ENCODE data around the gene FBXW10B. TPM values are rescaled to one million over a fixed set of nuclear protein-coding genes. Genes with fewer than 3 reads are reported as not detected.
"Not testable (repeated sequence)": the region's sequence is repeated elsewhere in the genome, so short reads cannot be mapped to it uniquely, and the experiment has no call there.

FBXW10B gene
- total and polyA plus RNA-seq, 8 donors: 0.31 to 13.0 (median 2.4) TPM; not detected in 2

DNA sequence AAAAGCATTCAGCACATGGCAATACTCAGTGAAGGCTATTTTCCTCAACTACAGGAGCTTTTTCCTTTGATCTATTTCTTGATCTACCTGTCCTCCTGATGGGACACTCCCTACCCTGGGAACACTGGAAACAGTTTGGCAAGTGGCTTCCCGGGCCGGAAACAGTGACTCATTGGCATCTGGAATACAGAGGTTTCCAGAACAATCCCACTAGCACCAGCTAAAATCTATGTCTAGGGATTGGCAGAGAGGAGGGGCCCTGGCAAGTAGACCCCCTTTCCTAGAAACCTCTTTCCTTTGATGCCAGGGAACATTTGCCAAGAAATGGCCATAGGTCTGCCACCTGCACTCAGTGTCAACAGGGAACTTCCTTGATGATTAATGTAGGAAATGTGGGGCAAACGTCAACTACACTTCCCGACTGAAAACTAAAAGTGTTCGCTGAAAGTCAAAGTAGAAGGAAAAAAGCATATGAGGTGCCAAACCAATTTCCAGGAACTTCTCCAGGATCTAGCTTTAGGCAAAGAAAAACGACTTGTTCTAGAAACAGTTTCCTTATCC, 30.4 kb upstream of the FBXW10B start:
- H3K27ac ChIP-seq: peak overlapping the region; percentile 80 to 91 (median 85)
- peaks cover 20 to 51% (median 41%) of the 10 kb centered on the region in 4 donors for H3K4me1 ChIP-seq
- DNase-seq: peak; percentile 78 to 81
- intact Hi-C loops (cut with DNase I; ENCODE audit: low total_unique reads): no loop called here
- H3K4me3 ChIP-seq: peak overlapping the region; percentile 43 to 55 (median 49)
- 8 to 23% (median 16%) methylated on average over 6 of the region's 6 CpGs for WGBS, 5 donors
- no peaks in the 10 kb centered on the region for H3K9me3 ChIP-seq
- TF ChIP-seq POLR2A (IDR thresholded peaks at IDR 0.05) (no peak), POLR2AphosphoS5 (IDR thresholded peaks at IDR 0.05) (peak in 2 of 3 donors; percentile 63 to 74), EP300 (IDR thresholded peaks at IDR 0.05) (no peak)
- H3K27me3 ChIP-seq: no peaks in the 10 kb centered on the region
- H3K36me3 ChIP-seq: no peaks in the 10 kb centered on the region

GRCh38 chr17:15648386-15648785, 28.9 kb upstream of the FBXW10B start:
- peak in 1 of 2 donors; percentile 15 for DNase-seq
- intact Hi-C loops (cut with DNase I; ENCODE audit: low total_unique reads): no loop called here

DNA sequence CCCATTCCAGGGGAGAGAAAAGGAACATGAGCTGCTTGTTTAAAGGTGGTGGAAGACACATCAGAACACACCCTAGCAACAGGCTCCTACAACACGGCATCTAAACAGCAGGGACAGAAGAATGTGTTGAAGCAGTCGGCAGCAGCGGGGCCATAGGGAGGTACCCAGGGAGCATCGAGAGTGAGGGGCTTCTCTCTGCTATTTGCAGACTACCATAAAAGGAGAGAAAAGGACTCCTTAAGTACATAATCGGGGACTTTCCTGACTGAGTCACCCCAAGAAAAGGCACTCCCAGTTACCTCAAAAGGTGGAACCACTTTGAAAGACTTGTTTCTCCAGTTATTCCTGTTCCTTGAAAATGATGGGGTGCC, 26.4 kb upstream of the FBXW10B start:
- TF ChIP-seq POLR2AphosphoS5 (IDR thresholded peaks at IDR 0.05): peak in 1 of 3 donors; percentile 40
- H3K4me1 ChIP-seq: peaks cover 11 to 48% (median 32%) of the 10 kb centered on the region in 4 donors
- H3K36me3 ChIP-seq; intact Hi-C loops (cut with DNase I; ENCODE audit: low total_unique reads); H3K27me3 ChIP-seq; H3K4me3 ChIP-seq; H3K9me3 ChIP-seq: not testable (repeated sequence)
- H3K27ac ChIP-seq: peak overlapping the region; percentile 71 to 86 (median 78)
- peak in 1 of 2 donors; percentile 75 for DNase-seq
- WGBS, 5 donors: 30 to 47% (median 32%) methylated on average over 5 of the region's 5 CpGs

More at GRCh38 chr17:15648386-15648785, 28.9 kb upstream of the FBXW10B start:
- Histone ChIP-seq H3K4me1 (peaks cover 20 to 63% (median 41%) of the 10 kb centered on the region in 4 donors), H3K4me3 (peak overlapping the region in 3 of 4 donors; percentile 46 to 55 (median 52)), H3K27ac (peak overlapping the region; percentile 75 to 91 (median 85)), H3K27me3 (no peaks in the 10 kb centered on the region), H3K36me3 (no peaks in the 10 kb centered on the region), H3K9me3 (no peaks in the 10 kb centered on the region)
- TF ChIP-seq, protein P1, sequence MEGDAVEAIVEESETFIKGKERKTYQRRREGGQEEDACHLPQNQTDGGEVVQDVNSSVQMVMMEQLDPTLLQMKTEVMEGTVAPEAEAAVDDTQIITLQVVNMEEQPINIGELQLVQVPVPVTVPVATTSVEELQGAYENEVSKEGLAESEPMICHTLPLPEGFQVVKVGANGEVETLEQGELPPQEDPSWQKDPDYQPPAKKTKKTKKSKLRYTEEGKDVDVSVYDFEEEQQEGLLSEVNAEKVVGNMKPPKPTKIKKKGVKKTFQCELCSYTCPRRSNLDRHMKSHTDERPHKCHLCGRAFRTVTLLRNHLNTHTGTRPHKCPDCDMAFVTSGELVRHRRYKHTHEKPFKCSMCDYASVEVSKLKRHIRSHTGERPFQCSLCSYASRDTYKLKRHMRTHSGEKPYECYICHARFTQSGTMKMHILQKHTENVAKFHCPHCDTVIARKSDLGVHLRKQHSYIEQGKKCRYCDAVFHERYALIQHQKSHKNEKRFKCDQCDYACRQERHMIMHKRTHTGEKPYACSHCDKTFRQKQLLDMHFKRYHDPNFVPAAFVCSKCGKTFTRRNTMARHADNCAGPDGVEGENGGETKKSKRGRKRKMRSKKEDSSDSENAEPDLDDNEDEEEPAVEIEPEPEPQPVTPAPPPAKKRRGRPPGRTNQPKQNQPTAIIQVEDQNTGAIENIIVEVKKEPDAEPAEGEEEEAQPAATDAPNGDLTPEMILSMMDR (IDR thresholded peaks at IDR 0.05): no peak
- TF ChIP-seq EP300 (IDR thresholded peaks at IDR 0.05) (no peak), POLR2A (IDR thresholded peaks at IDR 0.05) (no peak), POLR2AphosphoS5 (IDR thresholded peaks at IDR 0.05) (no peak)
- 29 to 69% (median 64%) methylated on average over 5 of the region's 5 CpGs for WGBS, 5 donors

GRCh38 chr17:15645099-15645941, 25.8 kb upstream of the FBXW10B start:
- H3K9me3 ChIP-seq; H3K4me3 ChIP-seq; H3K27me3 ChIP-seq; intact Hi-C loops (cut with DNase I; ENCODE audit: low total_unique reads); H3K36me3 ChIP-seq: not testable (repeated sequence)
- WGBS, 5 donors: 24 to 54% (median 31%) methylated on average over 9 to 10 of the region's 10 CpGs
- DNase-seq: peak in 1 of 2 donors; percentile 57
- Histone ChIP-seq H3K4me1 (peaks cover 5 to 42% (median 26%) of the 10 kb centered on the region in 4 donors), H3K27ac (peak overlapping the region; percentile 71 to 86 (median 78))

- H3K4me3 ChIP-seq; H3K9me3 ChIP-seq; intact Hi-C loops (cut with DNase I; ENCODE audit: low total_unique reads); DNase-seq; H3K27me3 ChIP-seq; H3K36me3 ChIP-seq: not testable (repeated sequence)
- Histone ChIP-seq H3K4me1 (peaks cover 0 to 25% (median 14%) of the 10 kb centered on the region in 4 donors), H3K27ac (peak overlapping the region in 2 of 5 donors; percentile 46 to 58)
- 60 to 100% (median 83%) methylated on average over 1 to 2 of the region's 12 CpGs for WGBS, 5 donors
Observed at GRCh38 chr17:15642505-15643251, 23.2 kb upstream of the FBXW10B start.

GRCh38 chr17:15642014-15642413, 22.5 kb upstream of the FBXW10B start:
- H3K27me3 ChIP-seq; H3K4me3 ChIP-seq; intact Hi-C loops (cut with DNase I; ENCODE audit: low total_unique reads); DNase-seq; H3K9me3 ChIP-seq; H3K36me3 ChIP-seq: not testable (repeated sequence)
- Histone ChIP-seq H3K27ac (peak overlapping the region in 1 of 5 donors; percentile 27), H3K4me1 (peaks cover 0 to 25% (median 14%) of the 10 kb centered on the region in 4 donors)
- 70 to 99% (median 95%) methylated on average over 1 to 4 of the region's 4 CpGs for WGBS, 5 donors

DNA sequence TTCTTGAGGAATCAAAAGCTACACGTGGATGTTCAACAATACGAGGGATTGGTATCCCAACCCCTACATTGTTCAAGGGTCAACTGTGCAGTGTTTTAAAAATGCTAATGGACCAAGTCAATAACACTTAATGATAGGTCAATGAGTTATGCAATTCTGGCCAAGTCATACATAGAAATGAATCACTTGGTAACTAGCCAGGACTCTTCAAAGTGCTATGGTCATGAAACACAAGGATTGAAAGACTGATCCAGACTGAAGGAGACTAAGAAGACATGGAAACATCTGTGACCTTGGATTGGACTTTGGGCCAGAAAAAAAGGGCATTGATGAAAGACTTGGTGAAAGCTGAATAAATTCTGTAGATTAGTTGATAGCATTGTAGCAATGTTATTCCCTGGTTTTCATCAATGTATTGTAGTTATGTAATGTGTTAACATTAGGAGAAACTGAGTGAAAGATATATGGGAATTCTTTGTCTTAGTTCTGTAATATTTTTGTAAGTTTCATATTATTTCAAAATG, 11.5 kb upstream of the FBXW10B start:
- peaks cover 4 to 56% (median 50%) of the 10 kb centered on the region in 4 donors for H3K36me3 ChIP-seq
- H3K27ac ChIP-seq; H3K4me3 ChIP-seq; H3K27me3 ChIP-seq; DNase-seq; intact Hi-C loops (cut with DNase I; ENCODE audit: low total_unique reads); H3K4me1 ChIP-seq; H3K9me3 ChIP-seq: not testable (repeated sequence)
- WGBS, 5 donors: 43 to 76% (median 66%) methylated on average over 2 of the region's 2 CpGs

DNA sequence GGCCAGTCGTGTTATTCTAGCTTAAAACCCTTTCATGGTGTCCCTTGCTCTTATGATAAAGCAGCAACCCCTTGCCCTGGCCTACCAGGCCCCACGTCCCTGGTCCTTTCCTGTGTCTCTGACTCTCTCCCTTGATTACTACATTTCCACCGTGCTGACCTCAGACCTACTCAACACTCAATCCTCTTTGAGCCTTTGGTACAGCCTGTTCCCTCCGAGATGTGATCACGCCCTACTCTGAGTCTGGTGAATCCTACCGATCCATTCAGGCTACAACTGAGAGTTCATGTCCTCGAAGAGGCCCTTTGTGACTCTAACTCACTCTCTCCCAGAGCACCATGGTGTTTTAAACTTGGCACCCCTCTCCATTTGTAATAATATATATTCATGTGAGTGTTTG, 10.5 kb upstream of the FBXW10B start:
- H3K4me3 ChIP-seq; H3K4me1 ChIP-seq; H3K27me3 ChIP-seq; H3K27ac ChIP-seq; H3K9me3 ChIP-seq; intact Hi-C loops (cut with DNase I; ENCODE audit: low total_unique reads); DNase-seq: not testable (repeated sequence)
- WGBS, 5 donors: 88 to 97% (median 90%) methylated on average over 6 to 7 of the region's 7 CpGs
- H3K36me3 ChIP-seq: peaks cover 4 to 57% (median 50%) of the 10 kb centered on the region in 4 donors

DNA sequence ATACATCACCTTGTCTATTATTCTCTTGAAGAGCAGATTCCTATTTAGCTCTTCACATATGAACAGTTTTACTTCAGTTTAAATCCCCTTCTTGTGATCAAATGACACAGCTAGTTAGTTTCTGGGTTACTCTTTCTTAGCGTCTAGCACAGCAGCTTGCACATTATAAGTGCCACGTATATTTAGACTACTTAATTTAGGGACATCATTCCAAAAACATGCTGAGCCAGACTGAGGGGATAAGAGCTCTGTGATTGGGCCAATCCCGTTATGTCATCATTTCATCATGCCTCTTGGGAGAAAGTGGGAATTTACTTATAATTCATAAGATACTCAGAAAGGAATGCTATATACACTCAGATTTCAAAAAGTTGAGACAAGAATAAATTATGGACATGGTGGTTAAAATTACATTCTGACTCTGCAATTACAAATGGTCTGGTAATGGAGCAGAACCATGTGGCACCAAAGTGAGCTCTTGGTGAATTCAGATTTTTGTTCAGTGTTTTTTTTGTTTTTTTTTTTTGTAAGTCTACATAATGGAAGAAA, 4.2 kb upstream of the FBXW10B start:
- H3K27me3 ChIP-seq; H3K27ac ChIP-seq; H3K4me3 ChIP-seq; H3K4me1 ChIP-seq; H3K9me3 ChIP-seq; intact Hi-C loops (cut with DNase I; ENCODE audit: low total_unique reads): not testable (repeated sequence)
- peak in 1 of 2 donors; percentile 27 for DNase-seq
- WGBS, 5 donors: 72 to 88% (median 79%) methylated on average over 3 of the region's 3 CpGs
- peaks cover 0 to 17% (median 13%) of the 10 kb centered on the region in 4 donors for H3K36me3 ChIP-seq
